Endothelial cell of umbilical vein (primary cell): ENCODE data around the gene SPARC. TPM values are rescaled to one million over a fixed set of nuclear protein-coding genes. Genes with fewer than 3 reads are reported as not detected.

Experiments used
- BruUV-seq: library from RNA; stranded (reverse); fragments of 400-500 nt; replicated peaks from 2 replicates; lab custom pipeline; 2021; lab: Mats Ljungman, UMichigan
- CTCF ChIA-PET: fragments of 300-600, 350-600 bp; sonication (Branson Sonifier 250); formaldehyde crosslinking; loops from one replicate; lab custom pipeline; 2021; ENCODE audit warnings: antibody characterized with exemption, inconsistent platforms; lab: Charles Lee
- POLR2A ChIA-PET: fragments of 300-600, 350-600 bp; sonication (Branson Sonifier 250); formaldehyde crosslinking; loops from one replicate; lab custom pipeline; 2021; ENCODE audit warnings: antibody characterized with exemption, inconsistent platforms; lab: Charles Lee
- DNase-seq: peaks from one replicate; pipeline ENCODE4 v3.0.0-alpha.2; 2011; ENCODE audit warnings: low read depth, low spot score
- FAIRE-seq: peaks from 2 replicates; lab custom pipeline; 2011; peaks lifted over from hg19 to GRCh38; lab: Jason Lieb, UNC
- H2AFZ ChIP-seq: 2 replicates; pipeline ENCODE4 v1.6.0; 2012; ENCODE audit warnings: low read depth, low read length, control low read depth, inconsistent platforms
- H3K27ac ChIP-seq: 2 replicates; pipeline ENCODE4 v1.5.1; 2011; ENCODE audit warnings: low read depth, mild to moderate bottlenecking, control low read depth, low read length, moderate library complexity; ENCODE audit not compliant: insufficient read depth
- H3K27me3 ChIP-seq, 2 experiments: 2 replicates each; pipeline versions ENCODE4 v1.6.0 to v1.6.1; 2011; ENCODE audit warnings: low read length in 2 of 2, mixed read lengths in 1 of 2; ENCODE audit not compliant: control insufficient read depth in 2 of 2, insufficient read depth in 2 of 2
- H3K36me3 ChIP-seq, 2 experiments: 2 replicates in 1 of 2; 3 replicates in 1 of 2; pipeline ENCODE4 v1.5.1; 2011; ENCODE audit warnings: low read length in 2 of 2, mild to moderate bottlenecking in 1 of 2, moderate library complexity in 1 of 2; ENCODE audit not compliant: control insufficient read depth in 2 of 2, insufficient read depth in 2 of 2; ENCODE audit errors: extremely low read depth in 1 of 2
- H3K4me1 ChIP-seq: 3 replicates; pipeline ENCODE4 v1.5.1; 2011; ENCODE audit warnings: mild to moderate bottlenecking, low read length; ENCODE audit not compliant: control insufficient read depth, insufficient read depth; ENCODE audit errors: extremely low read depth
- H3K4me2 ChIP-seq: 2 replicates; pipeline ENCODE4 v1.6.1; 2011; ENCODE audit warnings: low read length, control low read depth, mixed read lengths; ENCODE audit not compliant: insufficient read depth
- H3K4me3 ChIP-seq, 3 experiments: fragments of 200-600 bp in 1 of 3; sonication (generic), shearing (Covaris generic) in 1 of 3; replicated peaks in 1 of 3; 2 replicates each; pipeline ENCODE4 v1.5.1; 2011 to 2016; ENCODE audit warnings: control low read depth in 3 of 3, low read length in 3 of 3, mild to moderate bottlenecking in 2 of 3, inconsistent platforms in 1 of 3, low read depth in 1 of 3, moderate library complexity in 1 of 3; ENCODE audit not compliant: insufficient read depth in 1 of 3
- H3K79me2 ChIP-seq: 2 replicates; pipeline ENCODE4 v1.6.0; 2012; ENCODE audit warnings: low read length, inconsistent platforms; ENCODE audit not compliant: control insufficient read depth, insufficient read depth
- H3K9ac ChIP-seq: replicated peaks from 2 replicates; pipeline ENCODE3; 2011; ENCODE audit warnings: low read length, control low read depth; ENCODE audit not compliant: insufficient read depth; ENCODE audit errors: extremely low read depth
- H3K9me1 ChIP-seq: replicated peaks from 3 replicates; pipeline ENCODE4 v1.6.0; 2011; ENCODE audit warnings: mild to moderate bottlenecking, low read length; ENCODE audit not compliant: control insufficient read depth, insufficient read depth; ENCODE audit errors: extremely low read depth
- H3K9me3 ChIP-seq: replicated peaks from 2 replicates; pipeline ENCODE4 v1.5.1; 2012; ENCODE audit warnings: low read length, inconsistent platforms; ENCODE audit not compliant: control insufficient read depth, insufficient read depth
- H4K20me1 ChIP-seq: replicated peaks from 2 replicates; pipeline ENCODE3; 2011; ENCODE audit warnings: mild to moderate bottlenecking, low read length; ENCODE audit not compliant: control insufficient read depth, insufficient read depth; ENCODE audit errors: extremely low read depth
- EZH2 ChIP-seq: IDR thresholded peaks from 2 replicates; pipeline ENCODE4 v1.6.1; 2012; ENCODE audit warnings: borderline replicate concordance, low read depth, mild to moderate bottlenecking, moderate library complexity, low read length, inconsistent platforms; ENCODE audit not compliant: severe bottlenecking
- FOS ChIP-seq: IDR thresholded peaks from 2 replicates; pipeline ENCODE4 v1.6.1; 2011; ENCODE audit warnings: mild to moderate bottlenecking, low read length, moderate library complexity, borderline replicate concordance; ENCODE audit not compliant: insufficient read depth
- JUN ChIP-seq: IDR thresholded peaks from 2 replicates; pipeline ENCODE4 v1.6.1; 2011; ENCODE audit warnings: borderline replicate concordance, low read depth; ENCODE audit not compliant: insufficient read length, insufficient read depth
- MYC ChIP-seq: IDR thresholded peaks from one replicate; pipeline ENCODE4 v1.6.1; 2011; ENCODE audit warnings: mild to moderate bottlenecking, low read depth, low read length
- POLR2A ChIP-seq: IDR thresholded peaks from 2 replicates; pipeline ENCODE4 v1.6.1; 2012; ENCODE audit warnings: low read depth, mild to moderate bottlenecking, control low read depth, low read length
- POLR2AphosphoS5 ChIP-seq: IDR thresholded peaks from 2 replicates; pipeline ENCODE4 v1.6.1; 2012; ENCODE audit warnings: low read depth, mild to moderate bottlenecking, control low read depth, low read length, moderate library complexity; ENCODE audit not compliant: insufficient read depth
- dilution Hi-C: fragments of 300-500 bp; cut with MboI; formaldehyde crosslinking; loops from one replicate; pipeline ENCODE4 v1.15.0; 2019; ENCODE audit warnings: low sequenced_read_pairs; ENCODE audit not compliant: extremely low pct_ligation_motif_present
- intact Hi-C: fragments of 100-400 bp; cut with micrococcal nuclease; formaldehyde crosslinking; loops from one replicate; pipeline ENCODE4 v1.10.0; 2022
- polyA plus RNA-seq, 4 experiments: library from polyadenylated mRNA; depleted of rRNA in 3 of 4; stranded (reverse) in 3 of 4; unstranded in 1 of 4; fragments of >200 nt; gene quantifications; 2 replicates each; pipeline versions ENCODE4 v1.2.1 to v1.2.3, GENCODE V29; 2011 to 2012; ENCODE audit warnings: missing spikeins in 1 of 4
- total RNA-seq: library from RNA; stranded (reverse); gene quantifications from 2 replicates; pipeline ENCODE4 v1.2.3, GENCODE V29; 2021

The SPARC gene
- total and polyA plus RNA-seq, 2 donors (not counting 3 experiments of a cell fraction or from before 2014, with no cell fraction given): 2,962 to 3,114 TPM

- dilution Hi-C loops (no loop called here), intact Hi-C loops (loop anchor here (1.0 to 5.0 kb wide), 3 partner anchors 20 to 413 kb away; partner anchors contain the start of genes G3BP1 and GM2A)
- ChIA-PET CTCF (interaction anchor here (1.1 to 8.5 kb wide), 6 partner anchors 15 to 74 kb away, joined by 4 to 142 read pairs (median 8); partner anchors contain the start of gene SPARC), POLR2A (interaction anchor here (0.9 to 2.0 kb wide), 6 partner anchors 11 to 106 kb away, joined by 3 to 7 read pairs (median 4); partner anchors contain the start of gene SPARC)
- Histone ChIP-seq H3K9ac (peak overlapping the region; percentile 42), H3K9me3 (no peaks in the 10 kb centered on the region), H4K20me1 (no peaks in the 10 kb centered on the region), H3K9me1 (no peaks in the 10 kb centered on the region), H3K27me3 (no peaks in the 10 kb centered on the region), H3K79me2 (peaks cover 24% of the 10 kb centered on the region), H2AFZ (no peak overlapping the region), H3K27ac (peak overlapping the region; percentile 92), H3K4me1 (peaks cover 46% of the 10 kb centered on the region), H3K4me2 (peak overlapping the region; percentile 2), H3K4me3 (no peak overlapping the region), H3K36me3 (peaks cover 59 to 67% of the 10 kb centered on the region in 2 experiments)
- no TSS peak for BruUV-seq
- TF ChIP-seq EZH2 (no peak), POLR2AphosphoS5 (peak; percentile 9), MYC (no peak), JUN (peak; percentile 50), FOS (peak; percentile 58), POLR2A (no peak)
- peak; percentile 81 for FAIRE-seq
- peak; percentile 94 for DNase-seq
These were observed 21.8 kb downstream of the SPARC start for GRCh38 chr5:151664694-151665585.
